ENCODE results near the gene ZMIZ1.
"Not testable (repeated sequence)": the region's sequence is repeated elsewhere in the genome, so short reads cannot be mapped to it uniquely, and the experiment has no call there.

ZMIZ1 gene

DNA sequence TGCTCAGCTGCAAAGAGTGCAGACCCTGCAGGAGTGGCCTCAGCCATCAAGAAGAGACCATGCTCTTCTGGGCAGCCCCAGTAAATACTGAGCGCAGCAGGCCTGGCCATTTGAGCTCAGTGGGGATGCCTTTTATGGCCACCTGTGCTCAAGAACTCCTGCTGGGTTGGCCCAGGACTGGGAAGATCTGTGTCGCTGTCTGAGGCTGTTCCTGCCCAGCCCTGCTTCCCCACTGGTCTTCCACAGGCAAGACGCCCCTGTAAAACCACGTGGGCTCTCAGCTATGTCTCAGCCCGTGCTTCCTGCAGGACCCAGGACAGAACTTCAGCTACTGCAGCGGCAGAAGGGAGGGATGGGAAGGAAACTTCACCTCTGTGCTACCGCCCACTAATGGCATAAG lies 268.0 kb downstream of the ZMIZ1 start:
- Mint-ChIP-seq H3K27me3 (peaks cover 3% of the 10 kb centered on the region), H3K4me1 (ENCODE audit: low read depth) (peaks cover 34% of the 10 kb centered on the region), H3K4me3 (no peak overlapping the region), H3K27ac (peak overlapping the region; percentile 78), H3K9me3 (no peaks in the 10 kb centered on the region), H3K36me3 (ENCODE audit: low read depth) (no peaks in the 10 kb centered on the region)
- intact Hi-C loops (cut with micrococcal nuclease), result no loop called here

DNA sequence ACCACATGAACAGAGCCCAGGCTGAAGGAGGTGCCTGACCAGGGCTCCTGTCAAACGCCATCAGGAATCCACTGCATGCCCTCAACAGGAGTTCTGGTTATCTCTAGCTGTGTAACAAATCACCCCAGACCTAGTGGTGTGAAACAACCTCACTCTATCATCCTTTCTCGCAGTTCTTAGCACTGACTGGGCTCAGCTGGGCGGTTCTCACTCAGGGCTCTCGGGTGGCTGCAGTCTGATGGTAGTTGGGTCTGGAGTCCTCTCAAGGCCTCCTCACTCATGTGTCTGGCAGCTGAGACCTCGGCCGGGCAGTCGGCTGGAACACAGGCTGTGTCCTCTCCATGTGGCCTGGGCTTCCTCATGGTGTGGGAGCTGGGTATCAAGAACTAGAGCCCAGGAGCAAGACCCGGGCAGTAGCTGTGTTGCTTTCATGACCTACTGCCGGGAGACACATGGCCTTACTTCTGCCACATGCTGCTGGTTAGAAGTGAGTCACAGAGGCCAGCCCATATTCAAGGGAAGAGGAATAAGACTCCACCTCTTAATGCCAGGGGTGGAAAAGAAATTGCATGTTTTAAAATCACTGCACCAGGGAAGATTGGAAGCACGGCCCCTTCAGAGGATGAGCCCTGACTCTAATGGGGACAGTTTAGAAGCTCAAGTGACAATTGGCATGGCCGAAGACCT lies 269.2 kb downstream of the ZMIZ1 start:
- H3K27ac Mint-ChIP-seq; H3K36me3 Mint-ChIP-seq (ENCODE audit: low read depth); H3K27me3 Mint-ChIP-seq; H3K9me3 Mint-ChIP-seq; H3K4me3 Mint-ChIP-seq; intact Hi-C loops (cut with micrococcal nuclease): not testable (repeated sequence)
- peaks cover 33% of the 10 kb centered on the region for H3K4me1 Mint-ChIP-seq (ENCODE audit: low read depth)

DNA sequence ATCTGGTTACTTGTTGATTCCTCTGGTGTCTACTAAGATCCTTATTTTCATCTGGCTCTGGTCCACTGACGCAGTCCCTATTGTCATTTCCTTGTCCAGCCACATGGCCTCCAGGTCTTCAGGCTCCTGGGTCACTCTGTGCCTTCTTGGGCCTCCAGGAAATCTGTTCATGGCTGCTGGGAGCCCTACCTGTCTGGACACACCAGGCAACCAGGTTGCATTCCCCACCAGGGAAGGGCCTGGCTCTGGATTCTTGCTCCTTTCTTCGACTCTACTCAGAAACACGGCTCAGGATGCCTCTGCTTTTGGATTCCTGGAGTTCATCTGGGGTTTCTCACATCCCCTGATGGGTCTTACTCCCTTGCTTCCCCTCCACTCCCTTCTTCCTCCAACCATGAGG lies 270.5 kb downstream of the ZMIZ1 start:
- intact Hi-C loops (cut with micrococcal nuclease), result no loop called here
- Mint-ChIP-seq H3K4me1 (ENCODE audit: low read depth) (peaks cover 39% of the 10 kb centered on the region), H3K27ac (peak overlapping the region; percentile 11), H3K9me3 (no peaks in the 10 kb centered on the region), H3K36me3 (ENCODE audit: low read depth) (no peaks in the 10 kb centered on the region), H3K27me3 (peaks cover 5% of the 10 kb centered on the region), H3K4me3 (no peak overlapping the region)

DNA sequence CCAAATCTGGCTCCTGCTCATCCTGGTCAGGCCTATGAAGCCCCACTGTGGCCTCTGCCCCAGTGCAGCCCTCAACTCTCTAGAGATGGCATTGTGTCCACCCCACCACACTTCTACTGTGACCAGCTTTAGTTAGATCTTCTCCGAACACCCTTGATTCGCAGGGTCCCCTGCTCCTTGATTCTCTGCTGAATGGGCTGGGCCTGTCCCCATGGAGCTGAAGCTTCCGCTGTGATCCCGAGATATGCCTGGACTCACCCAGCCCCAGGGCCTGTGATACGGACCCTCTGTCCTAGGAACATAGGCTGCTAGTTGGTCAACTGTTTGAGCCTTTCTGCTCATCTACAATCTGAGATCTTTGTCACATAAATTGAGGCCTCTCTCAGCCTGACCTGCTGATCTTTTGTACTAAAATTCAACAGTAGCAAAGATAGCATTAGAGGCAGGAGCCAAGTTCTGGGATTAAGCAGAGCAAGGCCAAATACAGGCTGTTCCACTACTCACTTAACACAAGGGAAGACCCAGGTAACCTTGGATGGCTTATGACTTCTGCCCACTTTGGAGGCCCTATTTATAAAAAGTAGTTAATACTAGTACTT lies 272.0 kb downstream of the ZMIZ1 start:
- Mint-ChIP-seq H3K9me3 (no peaks in the 10 kb centered on the region), H3K36me3 (ENCODE audit: low read depth) (no peaks in the 10 kb centered on the region), H3K4me1 (ENCODE audit: low read depth) (peaks cover 49% of the 10 kb centered on the region), H3K4me3 (no peak overlapping the region), H3K27ac (peak overlapping the region; percentile 11), H3K27me3 (peaks cover 5% of the 10 kb centered on the region)
- intact Hi-C loops (cut with micrococcal nuclease), result no loop called here

DNA sequence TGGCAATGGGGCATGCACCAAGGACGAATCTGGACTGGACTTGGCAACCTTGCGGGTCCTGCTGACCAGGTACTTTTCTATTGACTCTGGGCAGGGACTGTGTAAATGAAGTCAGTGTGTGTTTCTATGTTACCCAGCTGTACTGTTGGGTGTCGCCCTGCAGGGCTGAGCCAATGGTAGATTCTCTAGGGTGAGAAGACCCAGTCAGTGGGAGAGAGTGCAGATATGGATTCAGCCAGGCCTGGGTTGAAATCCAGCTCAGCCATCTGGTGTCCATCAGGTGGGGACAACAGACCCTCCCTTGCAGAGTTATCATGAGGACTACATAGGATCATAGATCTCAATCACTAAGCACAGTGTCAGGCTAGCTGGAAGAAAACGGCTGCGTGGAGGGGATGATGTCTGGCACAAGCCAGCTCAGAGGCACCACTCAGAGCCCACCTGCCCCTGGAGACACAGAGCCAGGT lies 273.6 kb downstream of the ZMIZ1 start:
- Mint-ChIP-seq H3K4me3 (no peak overlapping the region), H3K27ac (no peak overlapping the region), H3K4me1 (ENCODE audit: low read depth) (peaks cover 47% of the 10 kb centered on the region), H3K27me3 (peaks cover 4% of the 10 kb centered on the region), H3K36me3 (ENCODE audit: low read depth) (peaks cover under 1% of the 10 kb centered on the region), H3K9me3 (no peaks in the 10 kb centered on the region)
- intact Hi-C loops (cut with micrococcal nuclease), result no loop called here

DNA sequence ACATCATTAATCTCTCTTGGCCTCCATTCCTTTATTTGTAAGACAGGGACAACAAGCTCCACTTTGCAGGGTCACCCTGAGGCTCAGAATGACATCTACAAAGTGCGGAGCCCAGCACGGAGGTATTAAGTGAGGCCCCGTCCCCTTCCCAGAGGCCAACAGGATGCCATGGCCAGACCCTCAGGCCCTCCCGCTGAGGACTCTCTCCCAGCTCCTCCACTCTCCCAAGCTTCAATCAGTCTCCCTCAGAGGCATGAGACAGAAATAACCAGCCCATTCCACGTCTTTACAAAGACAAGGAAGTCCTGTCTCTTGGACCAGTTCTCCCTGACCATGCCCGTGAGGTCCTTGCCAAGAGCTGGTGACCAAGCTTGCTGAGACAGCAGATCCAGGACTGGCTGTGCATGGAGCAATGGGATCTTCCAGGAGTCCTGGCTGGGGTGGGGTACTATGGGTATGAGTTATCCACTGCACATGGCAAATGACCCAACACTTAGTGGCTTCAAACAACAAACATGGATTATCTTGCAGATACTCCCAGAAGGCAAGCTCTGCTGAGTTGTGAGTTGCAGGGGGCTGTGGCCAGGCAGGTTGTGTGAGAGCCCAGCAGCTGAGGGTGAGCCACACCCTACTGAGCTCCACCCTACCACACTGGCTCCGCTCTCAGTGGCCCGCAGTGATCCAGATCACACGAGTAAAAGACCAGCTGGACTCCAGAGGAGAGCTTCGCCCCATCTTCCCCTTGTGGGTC lies 274.2 kb downstream of the ZMIZ1 start:
- Mint-ChIP-seq H3K27me3 (peaks cover 4% of the 10 kb centered on the region), H3K36me3 (ENCODE audit: low read depth) (peaks cover 7% of the 10 kb centered on the region), H3K4me1 (ENCODE audit: low read depth) (peaks cover 44% of the 10 kb centered on the region), H3K4me3 (no peak overlapping the region), H3K9me3 (no peaks in the 10 kb centered on the region), H3K27ac (peak overlapping the region; percentile 55)
- intact Hi-C loops (cut with micrococcal nuclease), result no loop called here

DNA sequence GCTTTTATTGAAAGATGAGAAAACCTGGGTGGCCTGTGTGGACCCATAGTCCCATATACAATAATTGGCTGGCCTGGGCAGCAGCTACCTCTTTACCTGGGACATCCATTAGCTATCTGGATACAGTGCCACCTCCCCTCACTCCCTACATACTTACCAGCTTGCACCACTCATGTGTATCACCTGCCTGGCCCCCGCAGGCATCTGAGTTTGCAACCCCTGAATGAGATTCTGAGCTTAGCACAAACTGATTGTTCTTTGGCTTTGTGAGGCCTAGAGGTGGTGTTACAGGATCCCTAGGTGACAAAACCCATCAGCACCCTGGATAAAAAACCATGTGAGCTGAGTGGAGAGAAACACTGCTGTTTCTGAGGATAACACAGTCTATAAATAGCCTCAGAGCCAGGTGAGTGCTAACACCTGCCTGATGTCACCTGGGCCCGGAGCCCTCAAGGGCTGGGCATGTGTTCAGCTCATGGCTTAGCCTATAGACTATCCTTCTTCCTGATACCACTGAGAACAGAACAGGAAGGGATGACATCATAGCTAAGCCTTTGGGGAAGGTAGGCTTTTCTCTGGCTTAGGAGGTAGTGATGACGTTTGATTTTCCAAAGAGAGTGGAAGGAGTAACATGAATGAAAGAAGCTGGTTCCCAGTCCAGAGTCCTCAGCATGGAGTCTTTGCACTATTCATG lies 275.9 kb downstream of the ZMIZ1 start:
- intact Hi-C loops (cut with micrococcal nuclease), result no loop called here
- Mint-ChIP-seq H3K4me1 (ENCODE audit: low read depth) (peaks cover 60% of the 10 kb centered on the region), H3K27me3 (peaks cover 3% of the 10 kb centered on the region), H3K27ac (peak overlapping the region; percentile 55), H3K4me3 (no peak overlapping the region), H3K9me3 (no peaks in the 10 kb centered on the region), H3K36me3 (ENCODE audit: low read depth) (peaks cover 23% of the 10 kb centered on the region)

DNA sequence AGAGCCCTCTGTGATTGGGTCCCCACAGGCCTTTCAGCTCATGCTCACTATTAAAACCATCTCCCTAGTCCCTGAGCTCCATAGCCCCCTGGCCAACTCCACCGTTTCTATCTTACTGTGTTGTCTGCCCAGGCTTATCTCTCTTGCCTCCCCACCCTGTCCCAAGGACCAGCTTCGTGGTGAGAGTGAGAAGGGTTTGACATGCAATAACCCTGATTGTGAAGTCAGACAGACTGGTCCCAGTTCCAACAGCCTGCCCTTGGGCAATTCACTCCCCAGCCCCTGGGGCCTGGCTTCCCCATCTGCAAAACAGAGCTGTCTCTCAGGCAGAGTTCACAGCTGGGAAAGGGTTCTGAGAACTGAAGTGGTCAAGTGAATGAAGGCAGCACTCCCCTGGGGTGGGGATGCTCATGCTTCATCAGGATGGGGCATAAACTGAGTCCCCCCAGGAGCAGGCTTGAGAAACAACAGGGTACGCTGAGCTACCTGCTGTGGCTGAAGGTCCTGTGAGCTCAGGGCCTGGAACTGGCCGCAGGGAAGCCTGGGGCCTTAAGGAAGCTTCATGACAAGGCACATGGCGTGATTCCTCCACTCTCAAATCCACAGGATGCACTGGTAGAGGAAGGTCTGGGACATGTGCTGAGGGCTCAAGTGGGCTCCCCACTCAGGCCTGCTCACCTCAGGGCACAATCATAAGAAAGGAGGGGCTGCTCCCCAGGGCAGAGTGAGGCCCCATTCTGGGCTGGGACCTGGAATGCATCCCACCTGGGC lies 276.7 kb downstream of the ZMIZ1 start:
- Mint-ChIP-seq H3K27me3 (peaks cover 3% of the 10 kb centered on the region), H3K9me3 (no peaks in the 10 kb centered on the region), H3K4me1 (ENCODE audit: low read depth) (peaks cover 67% of the 10 kb centered on the region), H3K27ac (peak overlapping the region; percentile 25), H3K4me3 (no peak overlapping the region), H3K36me3 (ENCODE audit: low read depth) (peaks cover 30% of the 10 kb centered on the region)
- intact Hi-C loops (cut with micrococcal nuclease), result loop anchor here (2.0 kb wide), 1 partner anchor 51 kb away; no protein-coding TSS in a partner anchor

DNA sequence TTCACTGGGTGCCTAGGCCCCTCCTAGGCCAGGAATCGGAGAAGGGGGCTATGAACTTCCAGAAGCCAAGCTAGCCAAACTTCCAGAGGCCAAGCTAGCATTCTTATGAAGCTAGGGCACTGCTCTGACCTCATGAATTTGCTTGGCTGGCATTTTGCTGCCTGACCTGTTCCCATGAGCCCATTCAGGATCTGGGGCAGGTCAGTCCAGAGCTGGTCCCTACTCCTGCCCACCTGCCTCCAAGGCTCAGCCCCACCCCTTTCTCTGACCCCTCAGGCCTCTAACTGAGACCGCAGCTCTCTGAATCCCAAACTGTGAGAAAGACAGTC lies 277.2 kb downstream of the ZMIZ1 start:
- Mint-ChIP-seq H3K4me1 (ENCODE audit: low read depth) (peaks cover 73% of the 10 kb centered on the region), H3K4me3 (no peak overlapping the region), H3K27me3 (peaks cover 3% of the 10 kb centered on the region), H3K27ac (no peak overlapping the region), H3K9me3 (no peaks in the 10 kb centered on the region), H3K36me3 (ENCODE audit: low read depth) (peaks cover 36% of the 10 kb centered on the region)
- intact Hi-C loops (cut with micrococcal nuclease), result loop anchor here (2.0 kb wide), 1 partner anchor 51 kb away; no protein-coding TSS in a partner anchor

DNA sequence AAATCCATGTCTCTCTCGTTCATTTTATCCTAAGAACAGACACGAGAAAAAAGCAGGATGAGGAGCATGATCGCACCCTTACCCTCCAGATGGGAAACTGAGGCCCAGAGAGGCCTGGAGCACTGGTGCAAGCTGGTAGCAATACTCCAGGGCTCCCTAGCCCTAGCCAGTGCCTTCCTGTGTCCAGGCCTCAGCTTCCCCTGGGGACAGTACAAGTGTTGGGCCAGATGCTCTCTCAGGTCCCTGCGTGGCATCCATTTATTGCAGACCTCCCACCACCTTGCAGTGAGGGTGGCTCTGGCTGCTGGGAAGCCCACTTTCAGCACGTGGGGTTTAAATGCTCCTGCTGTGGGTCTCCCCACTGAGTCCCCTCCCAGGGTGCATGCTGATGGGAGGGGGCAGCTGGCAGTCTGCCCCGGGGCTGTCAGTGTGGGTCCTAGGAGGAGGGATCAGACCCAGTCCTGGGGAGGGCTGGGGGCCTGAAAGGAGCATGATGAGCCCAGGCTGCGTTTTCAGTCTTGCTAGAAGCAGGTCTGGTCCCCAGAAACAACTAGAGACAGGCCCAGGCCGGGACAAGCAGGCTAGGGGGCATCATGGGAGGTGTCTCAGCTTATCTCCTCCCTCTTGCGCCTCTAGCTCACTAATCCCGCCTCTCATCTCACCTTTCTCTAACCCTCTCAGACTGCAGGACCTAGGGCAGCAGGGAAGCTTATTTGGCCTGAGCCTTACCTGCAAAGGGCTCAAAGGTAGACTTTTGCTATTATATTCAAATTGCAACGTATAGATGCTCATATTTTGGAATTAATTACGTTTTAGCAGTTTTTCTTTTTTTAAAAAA lies 277.8 kb downstream of the ZMIZ1 start:
- Mint-ChIP-seq H3K27me3 (peaks cover 3% of the 10 kb centered on the region), H3K36me3 (ENCODE audit: low read depth) (peaks cover 42% of the 10 kb centered on the region), H3K27ac (peak overlapping the region; percentile 95), H3K4me1 (ENCODE audit: low read depth) (peaks cover 79% of the 10 kb centered on the region), H3K9me3 (no peaks in the 10 kb centered on the region), H3K4me3 (no peak overlapping the region)
- intact Hi-C loops (cut with micrococcal nuclease), result loop anchor here (2.0 kb wide), 1 partner anchor 52 kb away; no protein-coding TSS in a partner anchor

DNA sequence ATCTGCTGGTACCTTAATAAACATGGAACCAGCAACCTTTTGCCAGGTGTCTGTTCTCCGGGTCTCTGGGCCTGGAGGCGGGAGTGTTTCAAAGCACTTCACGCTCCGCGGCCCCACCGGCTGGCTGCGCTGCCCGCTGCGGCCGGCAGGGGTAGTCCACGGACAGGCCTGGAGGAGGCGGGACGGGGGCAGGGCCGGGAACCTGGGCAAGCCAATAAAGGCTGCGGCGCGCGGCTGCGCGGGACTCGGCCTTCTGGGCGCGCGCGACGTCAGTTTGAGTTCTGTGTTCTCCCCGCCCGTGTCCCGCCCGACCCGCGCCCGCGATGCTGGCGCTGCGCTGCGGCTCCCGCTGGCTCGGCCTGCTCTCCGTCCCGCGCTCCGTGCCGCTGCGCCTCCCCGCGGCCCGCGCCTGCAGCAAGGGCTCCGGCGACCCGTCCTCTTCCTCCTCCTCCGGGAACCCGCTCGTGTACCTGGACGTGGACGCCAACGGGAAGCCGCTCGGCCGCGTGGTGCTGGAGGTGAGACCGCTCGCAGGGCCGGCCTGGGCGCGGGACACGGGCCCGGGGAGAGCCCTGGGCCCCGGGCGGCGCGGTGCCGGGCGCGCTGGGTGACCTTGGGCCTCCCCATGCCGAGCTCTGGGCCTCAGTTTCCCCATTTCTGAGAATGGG lies 278.6 kb downstream of the ZMIZ1 start, which contains the start of gene PPIF:
TSS of gene PPIF (plus strand) at position 244 of the 668 bp plus-strand sequence. CDS start at position 324, 80 bp downstream.
- H3K4me1 Mint-ChIP-seq (ENCODE audit: low read depth), result peaks cover 87% of the 10 kb centered on the region

More for the DNA sequence above, 278.6 kb downstream of the ZMIZ1 start, which contains the start of gene PPIF:
- Mint-ChIP-seq H3K4me3 (peak within 1 kb of the TSS; percentile 86), H3K27me3 (peaks cover 3% of the 10 kb centered on the region), H3K27ac (peak within 1 kb of the TSS; percentile 95), H3K36me3 (ENCODE audit: low read depth) (peaks cover 50% of the 10 kb centered on the region), H3K9me3 (no peaks in the 10 kb centered on the region)
- intact Hi-C loops (cut with micrococcal nuclease), result loop anchor here (2.0 kb wide), 1 partner anchor 53 kb away; no protein-coding TSS in a partner anchor

Data from dendritic cell treated with granulocyte-macrophage colony-stimulating factor and Interleukin-4, amounts not matched to agents 40 ng/mL and 50 ng/mL, for 4 days (primary cell).